GM12873 (cell line): ENCODE data around the gene WWP2.

Experiments
- TF ChIP-seq, protein P1 (sequence below): IDR thresholded peaks from 2 replicates; pipeline ENCODE4 v1.5.1; 2012; ENCODE audit warnings: low read depth, mild to moderate bottlenecking, moderate library complexity, low read length, control low read depth; ENCODE audit not compliant: insufficient read depth; ENCODE audit errors: missing control alignments

Gene WWP2

DNA sequence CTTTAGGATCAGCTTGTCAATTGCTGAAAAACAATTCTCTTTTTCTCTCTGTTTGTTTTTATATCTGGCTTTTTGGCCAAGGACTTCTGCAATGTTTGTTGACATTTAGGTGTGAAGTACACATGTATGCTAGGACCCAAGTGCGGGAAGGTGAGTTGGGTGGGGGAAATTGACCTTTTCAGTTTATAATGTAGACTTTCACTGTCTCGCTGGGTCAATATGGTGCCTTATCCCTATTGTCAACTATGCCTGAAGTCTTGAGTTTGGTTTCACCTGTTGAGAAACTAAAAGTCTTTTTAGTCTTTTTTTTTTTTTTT lies 9.5 kb downstream of the WWP2 start:
- TF ChIP-seq, protein P1, sequence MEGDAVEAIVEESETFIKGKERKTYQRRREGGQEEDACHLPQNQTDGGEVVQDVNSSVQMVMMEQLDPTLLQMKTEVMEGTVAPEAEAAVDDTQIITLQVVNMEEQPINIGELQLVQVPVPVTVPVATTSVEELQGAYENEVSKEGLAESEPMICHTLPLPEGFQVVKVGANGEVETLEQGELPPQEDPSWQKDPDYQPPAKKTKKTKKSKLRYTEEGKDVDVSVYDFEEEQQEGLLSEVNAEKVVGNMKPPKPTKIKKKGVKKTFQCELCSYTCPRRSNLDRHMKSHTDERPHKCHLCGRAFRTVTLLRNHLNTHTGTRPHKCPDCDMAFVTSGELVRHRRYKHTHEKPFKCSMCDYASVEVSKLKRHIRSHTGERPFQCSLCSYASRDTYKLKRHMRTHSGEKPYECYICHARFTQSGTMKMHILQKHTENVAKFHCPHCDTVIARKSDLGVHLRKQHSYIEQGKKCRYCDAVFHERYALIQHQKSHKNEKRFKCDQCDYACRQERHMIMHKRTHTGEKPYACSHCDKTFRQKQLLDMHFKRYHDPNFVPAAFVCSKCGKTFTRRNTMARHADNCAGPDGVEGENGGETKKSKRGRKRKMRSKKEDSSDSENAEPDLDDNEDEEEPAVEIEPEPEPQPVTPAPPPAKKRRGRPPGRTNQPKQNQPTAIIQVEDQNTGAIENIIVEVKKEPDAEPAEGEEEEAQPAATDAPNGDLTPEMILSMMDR, result no peak

DNA sequence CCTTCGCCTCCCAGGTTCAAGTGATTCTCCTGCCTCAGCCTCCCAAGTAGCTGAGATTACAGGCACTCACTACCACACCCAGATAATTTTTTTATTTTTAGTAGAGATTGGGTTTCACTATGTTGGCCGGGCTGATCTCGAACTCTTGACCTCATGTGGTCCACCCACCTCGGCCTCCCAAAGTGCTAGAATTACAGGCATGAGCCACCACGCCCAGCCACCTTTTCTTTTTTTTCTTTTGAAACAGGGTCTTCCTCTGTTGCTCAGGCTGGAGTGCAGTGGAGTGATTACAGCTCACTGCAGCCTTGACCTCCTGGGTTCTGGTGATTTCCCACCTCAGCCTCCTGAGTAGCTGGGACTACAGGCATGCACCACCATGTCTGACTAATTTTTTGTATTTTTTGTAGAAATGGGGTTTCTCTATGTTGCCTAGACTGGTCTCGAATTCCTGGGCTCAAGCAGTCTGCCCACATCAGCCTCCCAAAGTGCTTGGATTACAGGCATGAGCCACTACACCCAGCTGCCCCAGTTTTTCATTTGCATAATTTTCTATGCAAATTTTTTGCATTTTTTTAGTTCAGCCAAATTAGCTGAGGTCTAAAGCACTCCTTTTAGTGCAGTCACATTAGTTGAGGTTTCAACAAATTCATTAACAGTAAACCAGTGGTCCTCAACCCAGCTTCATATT lies 11.3 kb downstream of the WWP2 start:
- TF ChIP-seq, protein P1, result no peak

DNA sequence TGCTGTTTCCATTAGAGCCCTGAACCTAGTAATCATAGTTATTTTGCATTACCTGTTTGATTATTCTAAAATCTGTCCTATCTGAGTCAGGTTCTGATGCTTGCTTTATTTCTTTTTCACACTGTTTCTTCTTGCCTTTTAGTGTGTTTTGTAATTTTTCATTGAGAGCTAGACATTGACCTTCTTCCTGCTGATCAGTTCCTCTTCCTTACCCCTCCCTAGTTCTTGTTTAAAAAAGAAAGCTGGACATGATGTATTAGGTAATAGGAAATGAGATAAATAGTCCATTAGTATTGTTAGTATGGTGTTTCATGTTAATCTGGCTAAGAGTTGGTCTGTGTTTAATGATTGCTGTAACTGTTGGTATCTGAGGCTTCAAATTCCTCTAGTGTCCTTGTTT lies 13.4 kb downstream of the WWP2 start:
- TF ChIP-seq, protein P1, result no peak

DNA sequence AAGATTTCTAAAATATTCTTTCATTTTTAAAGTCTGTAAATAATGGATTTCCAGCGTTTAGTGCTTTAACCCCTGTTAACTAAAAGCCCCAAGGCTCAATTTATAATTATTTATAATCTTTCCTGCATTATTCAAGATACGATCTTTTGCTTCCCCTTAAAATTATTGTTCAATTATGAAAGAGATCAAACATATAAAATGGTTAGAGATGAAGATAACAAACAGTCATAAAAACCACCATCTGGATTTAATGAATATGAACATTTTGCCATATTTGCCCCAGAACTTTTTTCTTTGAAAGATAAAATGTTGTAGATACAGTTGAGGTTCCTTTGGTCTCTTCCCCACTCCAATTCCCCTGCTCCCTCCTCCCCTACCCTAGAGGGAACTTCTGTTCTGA lies 17.6 kb downstream of the WWP2 start:
- TF ChIP-seq, protein P1, result no peak

DNA sequence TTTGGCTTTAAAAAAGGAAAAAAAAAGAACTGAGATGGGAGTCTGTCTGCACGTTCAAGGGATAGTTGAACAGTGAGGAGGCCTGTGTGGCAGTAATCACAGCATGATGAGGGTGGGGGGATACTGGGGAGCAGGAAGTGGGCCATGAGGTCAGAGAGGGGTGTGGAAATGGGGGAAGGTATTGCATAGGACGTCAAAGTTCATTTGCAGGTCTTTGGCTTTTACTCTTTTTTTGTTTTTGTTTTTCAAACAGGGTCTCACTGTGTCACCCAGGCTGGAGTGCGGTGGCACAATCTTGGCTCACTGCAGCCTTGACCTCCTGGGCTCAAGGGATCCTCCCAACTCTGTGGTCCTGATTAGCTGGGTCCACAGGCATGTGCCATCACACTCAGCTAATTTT lies 19.0 kb downstream of the WWP2 start:
- TF ChIP-seq, protein P1, result no peak

DNA sequence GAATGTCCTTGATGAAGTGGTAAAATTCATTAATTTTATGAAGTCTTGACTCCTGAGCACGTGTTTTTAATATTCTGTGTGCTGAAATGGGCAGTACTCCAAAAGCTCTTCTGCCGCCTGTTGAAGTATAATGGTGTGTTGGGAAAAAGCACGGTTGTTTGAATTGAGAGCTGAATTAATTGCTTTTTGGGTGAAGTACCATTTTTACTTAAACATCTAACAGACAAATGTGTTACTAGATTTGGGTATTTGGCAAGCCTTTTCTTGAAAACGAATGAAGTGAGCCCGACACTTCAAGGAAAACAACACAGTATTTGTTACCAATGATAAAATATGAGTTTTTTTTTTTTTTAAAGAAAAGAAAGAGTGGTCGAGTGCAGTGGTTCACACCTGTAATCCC lies 22.5 kb downstream of the WWP2 start:
- TF ChIP-seq, protein P1, result no peak

DNA sequence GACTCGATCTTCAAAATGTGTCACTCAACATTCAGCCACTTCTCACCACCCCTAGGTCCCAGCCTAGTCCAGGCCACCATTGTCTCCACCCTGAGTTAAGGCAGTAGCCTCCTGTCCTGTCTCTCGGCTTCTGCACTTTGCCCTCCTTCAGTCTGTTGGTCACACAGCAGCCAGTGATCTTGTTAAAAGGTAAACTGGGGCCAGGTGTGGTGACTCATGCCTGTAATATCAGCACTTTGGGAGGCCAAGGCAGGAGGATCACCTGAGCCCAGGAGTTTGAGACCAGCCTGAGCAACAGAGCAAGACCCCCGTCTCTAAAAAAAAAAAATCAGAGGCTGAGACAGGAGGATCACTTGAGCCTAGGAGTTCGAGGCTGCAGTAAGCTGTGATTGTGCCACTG lies 25.8 kb downstream of the WWP2 start:
- TF ChIP-seq, protein P1, result no peak
